Measurements from ENCODE around the gene RPH3AL.
"Not testable (repeated sequence)": the region's sequence is repeated elsewhere in the genome, so short reads cannot be mapped to it uniquely, and the experiment has no call there.

RPH3AL gene

DNA sequence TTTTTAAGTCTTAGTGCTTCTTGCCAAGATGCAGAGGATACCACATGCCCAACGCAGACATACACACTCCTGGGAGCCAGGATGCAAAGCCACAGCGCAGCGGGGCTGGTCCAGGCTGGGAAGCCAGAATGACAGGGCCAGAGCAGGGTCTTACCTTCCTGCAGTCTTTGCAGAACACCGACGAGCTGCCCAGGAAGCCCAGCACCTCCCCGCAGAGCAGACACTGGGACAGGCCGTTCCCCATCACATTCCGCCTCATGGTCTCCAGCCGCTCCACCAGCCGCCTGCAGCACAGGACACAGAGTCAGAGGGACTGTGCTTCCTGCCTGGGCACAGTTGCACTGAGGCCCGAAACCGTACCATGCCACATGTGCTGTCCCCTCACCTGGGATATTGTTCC is 33.3 kb downstream of the RPH3AL start:
- CTCF ChIA-PET: no interaction called here
- H3K27ac ChIP-seq: no peak overlapping the region
- POLR2A ChIA-PET (ENCODE audit: low non-redundant PET): no interaction called here
- DNase-seq (ENCODE audit: low spot score): no peak
- TF ChIP-seq, protein P1, sequence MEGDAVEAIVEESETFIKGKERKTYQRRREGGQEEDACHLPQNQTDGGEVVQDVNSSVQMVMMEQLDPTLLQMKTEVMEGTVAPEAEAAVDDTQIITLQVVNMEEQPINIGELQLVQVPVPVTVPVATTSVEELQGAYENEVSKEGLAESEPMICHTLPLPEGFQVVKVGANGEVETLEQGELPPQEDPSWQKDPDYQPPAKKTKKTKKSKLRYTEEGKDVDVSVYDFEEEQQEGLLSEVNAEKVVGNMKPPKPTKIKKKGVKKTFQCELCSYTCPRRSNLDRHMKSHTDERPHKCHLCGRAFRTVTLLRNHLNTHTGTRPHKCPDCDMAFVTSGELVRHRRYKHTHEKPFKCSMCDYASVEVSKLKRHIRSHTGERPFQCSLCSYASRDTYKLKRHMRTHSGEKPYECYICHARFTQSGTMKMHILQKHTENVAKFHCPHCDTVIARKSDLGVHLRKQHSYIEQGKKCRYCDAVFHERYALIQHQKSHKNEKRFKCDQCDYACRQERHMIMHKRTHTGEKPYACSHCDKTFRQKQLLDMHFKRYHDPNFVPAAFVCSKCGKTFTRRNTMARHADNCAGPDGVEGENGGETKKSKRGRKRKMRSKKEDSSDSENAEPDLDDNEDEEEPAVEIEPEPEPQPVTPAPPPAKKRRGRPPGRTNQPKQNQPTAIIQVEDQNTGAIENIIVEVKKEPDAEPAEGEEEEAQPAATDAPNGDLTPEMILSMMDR (conservative IDR thresholded peaks at IDR 0.05; ENCODE audit: low read depth): no peak

DNA sequence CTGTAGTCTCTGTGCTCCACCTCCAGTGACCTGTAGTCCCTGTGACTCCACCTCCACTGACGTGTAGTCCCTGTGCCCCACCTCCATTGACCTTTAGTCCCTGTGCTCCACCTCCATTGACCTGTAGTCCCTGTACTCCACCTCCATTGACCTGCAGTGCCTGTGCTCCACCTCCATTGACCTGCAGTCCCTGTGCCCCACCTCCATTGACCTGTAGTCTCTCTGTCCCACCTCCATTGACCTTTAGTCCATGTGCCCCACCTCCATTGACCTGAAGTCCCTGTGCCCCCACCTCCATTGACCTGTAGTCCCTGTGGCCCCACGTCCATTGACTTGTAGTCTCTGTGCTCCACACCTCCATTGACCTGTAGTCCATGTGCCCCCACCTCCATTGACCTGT is 35.5 kb downstream of the RPH3AL start:
- CTCF ChIA-PET; DNase-seq (ENCODE audit: low spot score); POLR2A ChIA-PET (ENCODE audit: low non-redundant PET); H3K27ac ChIP-seq: not testable (repeated sequence)

DNA sequence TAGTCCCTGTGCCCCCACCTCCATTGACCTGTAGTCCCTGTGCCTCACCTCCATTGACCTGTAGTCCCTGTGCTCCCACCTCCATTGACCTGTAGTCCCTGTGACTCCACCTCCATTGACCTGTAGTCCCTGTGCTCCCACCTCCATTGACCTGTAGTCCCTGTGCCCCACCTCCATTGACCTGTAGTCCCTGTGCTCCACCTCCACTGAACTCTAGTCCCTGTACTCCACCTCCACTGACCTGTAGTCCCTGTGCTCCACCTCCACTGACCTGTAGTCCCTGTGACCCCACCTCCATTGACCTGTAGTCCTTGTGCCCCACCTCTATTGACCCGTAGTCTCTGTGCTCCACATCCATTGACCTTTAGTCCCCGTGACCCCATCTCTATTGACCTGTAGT is 37.2 kb downstream of the RPH3AL start:
- H3K27ac ChIP-seq; DNase-seq (ENCODE audit: low spot score); POLR2A ChIA-PET (ENCODE audit: low non-redundant PET); CTCF ChIA-PET: not testable (repeated sequence)

- POLR2A ChIA-PET (ENCODE audit: low non-redundant PET); H3K27ac ChIP-seq; CTCF ChIA-PET; DNase-seq (ENCODE audit: low spot score): not testable (repeated sequence)
Measured at GRCh38 chr17:314614-314944, 38.0 kb downstream of the RPH3AL start.

DNA sequence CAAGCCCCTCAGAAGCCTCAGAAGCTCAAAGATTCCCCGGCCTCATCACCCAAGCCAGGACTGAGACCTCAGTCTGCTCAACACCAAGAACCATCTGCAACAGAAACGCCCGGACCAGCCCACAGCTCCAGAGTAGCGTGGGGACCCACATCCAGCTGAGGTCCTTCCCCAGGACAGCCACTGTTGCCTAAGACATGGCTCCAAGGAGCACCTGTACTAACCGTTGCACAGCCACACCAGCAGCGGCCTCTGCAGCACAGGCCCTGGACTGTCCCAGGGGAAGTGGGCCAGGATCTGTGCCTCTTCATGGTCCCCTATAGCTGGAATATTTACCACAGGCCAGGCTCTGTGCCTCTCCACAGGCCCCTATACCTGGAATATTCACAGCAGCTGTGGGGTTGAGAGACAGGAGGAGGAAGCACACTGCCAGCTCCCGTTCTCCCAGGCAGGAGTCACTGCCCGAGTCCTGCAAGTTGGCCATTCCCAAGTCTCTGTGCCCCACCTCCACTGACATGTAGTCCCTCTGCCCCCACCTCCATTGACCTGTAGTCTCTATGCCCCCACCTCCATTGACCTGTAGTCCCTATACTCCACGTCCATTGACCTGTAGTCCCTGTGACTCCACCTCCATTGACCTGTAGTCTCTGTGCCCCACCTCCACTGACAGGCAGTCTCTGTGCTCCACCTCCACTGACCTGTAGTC is 38.5 kb downstream of the RPH3AL start:
- TF ChIP-seq, protein P1 (conservative IDR thresholded peaks at IDR 0.05; ENCODE audit: low read depth): no peak
- H3K27ac ChIP-seq: no peak overlapping the region
- no peak for DNase-seq (ENCODE audit: low spot score)
- ChIA-PET POLR2A (ENCODE audit: low non-redundant PET) (no interaction called here), CTCF (no interaction called here)

DNA sequence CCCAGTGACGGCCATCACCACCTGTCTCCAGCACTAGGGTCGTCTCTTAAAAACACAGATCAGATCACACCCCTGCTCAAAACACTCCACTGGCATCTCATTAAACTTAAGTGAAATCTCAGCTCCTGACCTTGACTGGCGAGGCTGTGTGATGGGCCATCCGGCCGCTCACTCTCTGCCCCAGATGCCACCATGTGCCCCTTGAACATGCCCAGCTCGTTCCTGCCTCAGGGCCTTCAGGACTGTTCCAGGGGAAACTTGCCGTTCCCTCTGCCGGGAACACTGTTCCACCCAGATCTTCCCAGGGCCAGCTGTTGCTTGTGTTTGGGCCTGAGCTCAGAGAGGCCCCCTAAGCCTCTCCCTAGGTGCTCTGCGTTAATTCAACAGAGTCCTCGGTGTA is 39.4 kb downstream of the RPH3AL start:
- POLR2A ChIA-PET (ENCODE audit: low non-redundant PET): no interaction called here
- TF ChIP-seq, protein P1 (conservative IDR thresholded peaks at IDR 0.05; ENCODE audit: low read depth): no peak

GRCh38 chr17:312476-313148 is 40.0 kb downstream of the RPH3AL start:
- no peak for DNase-seq (ENCODE audit: low spot score)
- no peak overlapping the region for H3K27ac ChIP-seq
- POLR2A ChIA-PET (ENCODE audit: low non-redundant PET): no interaction called here
- CTCF ChIA-PET: interaction anchor here (0.7 kb wide), 1 partner anchor 18 kb away, joined by 3 read pairs; no protein-coding TSS in a partner anchor
- TF ChIP-seq, protein P1 (conservative IDR thresholded peaks at IDR 0.05; ENCODE audit: low read depth): no peak

More for the DNA sequence above, 39.4 kb downstream of the RPH3AL start:
- no peak overlapping the region for H3K27ac ChIP-seq
- CTCF ChIA-PET: no interaction called here
- DNase-seq (ENCODE audit: low spot score): no peak

GRCh38 chr17:311119-311782 is 41.4 kb downstream of the RPH3AL start:
- H3K27ac ChIP-seq: no peak overlapping the region
- POLR2A ChIA-PET (ENCODE audit: low non-redundant PET): no interaction called here
- CTCF ChIA-PET: interaction anchor here (0.7 kb wide), 2 partner anchors 64 to 373 kb away, joined by 3 to 4 read pairs; no protein-coding TSS in a partner anchor
- DNase-seq (ENCODE audit: low spot score): no peak
- TF ChIP-seq, protein P1 (conservative IDR thresholded peaks at IDR 0.05; ENCODE audit: low read depth): no peak
